Stimulated activated CD4-positive, alpha-beta T cell treated with anti-CD3 and anti-CD28 coated beads, Interleukin-12 subunit alpha, Interleukin-12 subunit beta, amount 100 ng/mL, for 48 hours (primary cell): Measurements from ENCODE around the gene CD4.
A peak's percentile ranks its signal among the peaks of the same experiment; 100 is the strongest.

Experiments used
- DNase-seq, 3 donors: peaks; one replicate each; pipeline ENCODE4 v3.0.0-alpha.2; 2020; ENCODE audit warnings: low read depth in 2 of 3, low spot score in 1 of 3

CD4 gene

DNA sequence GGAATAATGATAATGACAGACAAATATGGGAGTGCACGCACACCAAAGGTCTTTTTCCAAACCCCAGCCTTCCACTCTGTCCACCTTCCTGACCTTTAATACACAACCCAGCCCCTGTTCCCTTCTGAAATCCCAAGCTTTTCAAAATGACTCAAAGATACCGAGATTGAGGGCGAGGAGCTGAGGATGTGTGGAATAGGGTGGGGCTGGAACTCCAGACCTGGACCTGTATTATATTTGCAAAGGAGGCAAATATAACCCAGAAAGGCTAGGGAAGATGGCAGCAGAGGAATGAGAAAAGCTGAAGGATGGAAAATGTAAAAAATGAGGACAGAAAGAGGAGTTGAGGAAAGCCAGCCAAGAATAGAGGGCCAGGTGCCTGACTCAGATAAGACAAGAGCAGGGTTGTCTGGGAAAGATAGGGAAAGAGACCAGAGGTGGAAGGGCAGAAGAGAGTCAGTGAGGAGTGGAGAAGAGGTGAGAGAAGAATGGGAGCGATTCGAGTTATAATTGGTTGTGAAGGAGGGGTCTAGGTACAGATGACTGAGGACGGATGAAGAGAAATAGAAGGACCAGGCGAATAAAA, 24.2 kb upstream of the CD4 start:
- no peak for DNase-seq

DNA sequence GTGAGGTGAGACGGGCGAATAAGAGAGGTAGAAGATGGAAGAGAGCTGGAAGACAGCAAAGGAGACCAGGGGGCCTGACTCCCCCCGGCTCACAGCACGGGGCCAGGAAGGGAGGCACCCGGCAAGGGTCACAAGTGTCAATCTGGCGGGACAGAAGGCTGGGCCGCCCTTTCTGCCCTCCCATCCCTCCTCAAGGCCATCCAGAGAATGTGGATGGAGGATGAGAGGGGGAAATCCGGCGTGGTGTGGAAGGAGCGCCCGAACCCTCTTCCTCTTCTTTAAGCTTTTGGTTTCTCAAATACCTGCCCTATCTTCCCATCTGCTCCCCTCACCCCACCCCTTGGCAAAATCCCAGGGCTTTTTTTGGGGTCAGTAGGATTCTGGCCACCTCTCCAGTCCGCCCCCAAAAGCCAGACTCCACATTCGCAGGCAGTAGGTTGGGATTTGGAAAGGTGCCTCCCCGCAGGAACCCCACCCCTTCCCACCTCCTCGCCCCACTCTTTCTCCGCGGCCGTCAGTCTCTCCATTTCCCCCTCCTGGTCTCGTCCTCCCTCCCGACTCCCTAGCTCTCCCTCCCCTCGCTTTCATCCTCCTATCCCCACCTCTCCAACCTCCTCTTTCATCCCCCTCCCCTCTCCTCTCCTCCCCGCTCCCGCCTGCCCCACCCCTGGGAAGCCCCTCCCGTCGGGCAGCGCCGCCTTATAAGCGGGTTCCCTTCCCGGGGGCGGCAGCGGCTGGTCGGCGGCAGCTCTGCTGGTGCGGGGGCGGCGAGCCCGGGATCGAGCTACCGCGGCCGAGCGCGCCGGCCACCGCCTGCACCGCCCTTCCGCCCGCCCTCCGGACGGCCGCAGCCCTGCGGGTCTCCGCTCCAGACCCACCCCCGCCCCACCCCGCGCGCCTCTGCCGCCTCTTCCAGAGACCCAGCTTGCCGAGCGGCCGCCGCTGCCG, 23.4 kb upstream of the CD4 start, which contains the start of gene PTMS:
PTMS (plus strand) TSS at position 730 of the 948 bp plus-strand sequence. CDS start 343 bp downstream, outside the sequence.
- DNase-seq, result no peak

DNA sequence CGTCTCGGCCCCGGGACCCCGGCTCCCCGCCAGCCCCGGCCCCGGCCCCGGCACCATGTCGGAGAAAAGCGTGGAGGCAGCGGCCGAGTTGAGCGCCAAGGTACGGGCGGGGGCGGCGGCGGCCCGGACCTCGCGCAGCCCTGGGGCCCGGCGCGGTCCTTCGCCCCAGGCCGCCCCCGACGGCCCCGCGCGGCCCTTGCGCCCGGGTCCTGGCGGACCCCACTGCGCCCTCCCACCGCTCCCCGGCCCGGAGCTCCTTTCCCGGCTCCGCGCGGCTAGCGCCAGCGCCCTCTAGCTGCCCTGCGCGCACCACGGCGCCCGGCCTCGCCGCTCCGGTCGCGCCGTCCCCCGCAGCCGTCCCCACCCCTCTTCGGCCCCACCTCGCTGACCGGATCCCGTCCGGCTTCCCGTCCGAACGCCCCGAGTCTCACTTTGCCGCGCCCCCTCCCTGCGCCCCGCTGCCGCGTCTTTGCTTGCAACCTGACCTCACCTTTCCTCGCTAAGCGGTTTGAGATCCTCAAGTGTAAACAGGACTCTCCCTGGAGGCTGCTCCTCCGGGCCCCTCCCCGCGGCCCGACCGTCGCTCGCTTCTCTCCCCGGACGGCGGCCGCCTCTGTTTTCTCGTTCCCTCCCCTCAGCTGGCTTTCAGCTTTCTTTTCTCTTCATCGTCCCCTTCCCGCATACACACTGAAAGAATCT, 22.5 kb upstream of the CD4 start:
- no peak for DNase-seq

DNA sequence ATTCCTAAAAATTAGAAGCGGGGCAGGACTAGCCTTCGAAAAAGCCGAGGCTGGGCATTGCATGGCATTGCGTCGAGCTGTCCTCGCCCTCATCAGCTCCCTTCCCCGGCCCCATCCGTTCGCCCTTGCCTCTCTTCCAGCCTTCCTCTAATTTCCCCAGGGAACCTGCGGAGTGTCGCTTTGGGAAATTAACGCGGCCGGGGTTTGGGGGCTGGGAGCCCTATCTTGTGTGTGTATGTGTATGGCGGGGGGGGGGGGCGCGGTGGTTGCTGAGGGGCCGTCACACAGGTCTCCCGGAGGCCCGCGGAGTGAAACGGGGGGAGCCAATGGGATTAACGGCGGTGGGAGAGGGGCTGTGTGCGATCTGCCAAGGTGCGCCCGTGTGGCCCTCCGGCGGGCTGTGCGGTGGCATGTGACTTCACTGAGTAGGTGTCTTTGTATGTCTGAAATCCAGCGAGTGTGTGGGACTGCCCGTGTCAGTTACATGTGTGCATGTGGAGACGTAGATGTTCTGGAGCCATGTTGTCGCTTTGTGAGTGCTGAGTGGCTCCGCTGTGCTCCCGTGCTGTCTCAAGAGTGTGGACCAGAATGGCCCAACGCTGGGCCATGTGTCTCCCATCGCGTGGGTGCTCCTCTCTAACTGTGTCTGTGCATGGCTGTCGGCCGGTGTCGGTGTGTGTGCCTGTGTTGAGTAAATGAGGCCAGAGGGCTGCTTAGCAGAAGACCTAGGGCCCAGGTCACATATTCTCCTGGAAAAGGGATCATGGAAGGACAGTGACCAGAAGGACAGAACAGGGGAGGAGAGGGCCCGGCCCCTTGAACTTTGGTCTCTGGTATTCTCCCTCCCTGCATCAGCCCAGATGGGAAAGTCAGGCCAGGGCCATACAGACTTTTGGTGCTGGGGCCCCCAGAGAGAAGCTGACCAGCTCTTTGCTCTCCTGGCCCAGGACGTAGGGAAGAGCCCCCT, 21.7 kb upstream of the CD4 start:
- no peak for DNase-seq

DNA sequence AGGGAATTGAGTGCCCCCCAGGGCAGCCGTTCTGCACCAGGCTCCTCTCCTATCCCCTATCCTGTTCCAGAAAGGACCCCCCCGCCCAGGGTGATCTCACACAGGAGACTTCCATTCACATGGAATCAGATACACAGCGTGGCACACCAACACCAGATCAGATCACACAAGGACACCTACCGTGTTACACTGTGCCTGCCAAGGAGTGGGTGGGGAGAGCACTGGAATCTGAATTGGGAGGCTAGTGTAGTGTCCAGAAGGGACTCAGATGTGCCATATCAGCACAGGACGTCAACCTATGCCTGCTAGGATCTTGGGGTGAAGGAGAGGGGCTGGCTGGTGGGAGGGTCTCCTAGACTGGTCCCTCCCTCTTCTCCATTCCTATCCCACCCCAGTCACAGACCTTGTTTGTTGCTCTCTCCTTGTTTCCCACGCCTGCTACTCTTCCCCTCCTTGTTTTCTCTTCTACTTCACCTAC, 20.9 kb upstream of the CD4 start:
- no peak for DNase-seq

DNA sequence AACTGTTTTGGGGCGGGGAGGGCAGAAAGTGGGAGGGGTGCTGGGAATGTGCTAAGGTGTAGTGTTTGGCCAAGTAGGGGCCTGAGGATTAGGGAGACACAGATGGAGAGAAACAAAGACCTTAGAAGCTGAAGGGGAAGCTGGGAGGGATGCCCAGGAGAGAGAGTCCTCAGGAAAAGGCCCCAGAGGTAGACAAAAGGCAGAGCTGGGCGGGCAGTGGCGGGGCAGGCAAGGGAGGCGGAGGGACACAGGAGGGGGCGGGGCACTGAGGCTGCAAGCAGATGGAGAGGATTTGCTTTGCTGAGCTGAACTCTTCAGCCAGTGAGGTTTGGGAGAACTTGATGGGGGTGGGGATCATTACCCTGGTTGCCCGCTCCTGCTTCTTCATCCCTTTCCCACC, 20.3 kb upstream of the CD4 start:
- no peak for DNase-seq

DNA sequence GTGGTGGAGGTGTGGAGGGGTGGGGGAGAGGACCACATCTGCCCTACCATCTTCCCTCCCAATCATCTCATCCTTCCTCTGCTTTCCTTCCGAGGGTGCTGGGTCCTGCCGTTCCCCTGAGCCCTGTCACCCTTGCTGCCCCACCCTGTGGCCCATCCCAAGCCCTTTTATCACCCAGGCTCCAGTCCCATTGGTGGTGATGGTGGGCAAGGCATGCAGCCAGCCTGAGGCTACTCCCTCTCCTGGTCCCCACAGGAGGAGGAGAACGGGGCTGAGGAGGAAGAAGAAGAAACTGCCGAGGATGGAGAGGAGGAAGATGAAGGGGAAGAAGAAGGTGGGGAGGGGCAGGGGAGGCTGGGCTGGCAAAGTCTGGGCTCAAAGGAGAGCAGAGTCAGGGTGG, 19.7 kb upstream of the CD4 start:
- DNase-seq, result no peak

DNA sequence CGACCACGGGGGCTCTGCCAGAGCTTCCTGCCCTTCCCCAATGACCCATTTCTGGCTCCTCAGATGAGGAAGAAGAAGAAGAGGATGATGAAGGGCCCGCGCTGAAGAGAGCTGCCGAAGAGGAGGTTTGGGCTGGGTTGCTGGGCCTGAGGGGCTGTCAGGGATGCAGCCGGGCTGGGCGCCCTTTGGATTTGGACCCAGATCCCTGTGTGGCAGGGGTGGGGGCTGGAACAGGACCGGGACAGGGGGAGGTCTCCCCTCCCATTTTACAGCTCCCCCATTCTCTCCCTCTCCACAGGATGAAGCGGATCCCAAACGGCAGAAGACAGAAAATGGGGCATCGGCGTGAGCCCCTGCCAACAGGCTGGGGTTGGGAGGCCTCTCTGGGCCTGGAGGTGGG, 19.2 kb upstream of the CD4 start:
- no peak for DNase-seq

DNA sequence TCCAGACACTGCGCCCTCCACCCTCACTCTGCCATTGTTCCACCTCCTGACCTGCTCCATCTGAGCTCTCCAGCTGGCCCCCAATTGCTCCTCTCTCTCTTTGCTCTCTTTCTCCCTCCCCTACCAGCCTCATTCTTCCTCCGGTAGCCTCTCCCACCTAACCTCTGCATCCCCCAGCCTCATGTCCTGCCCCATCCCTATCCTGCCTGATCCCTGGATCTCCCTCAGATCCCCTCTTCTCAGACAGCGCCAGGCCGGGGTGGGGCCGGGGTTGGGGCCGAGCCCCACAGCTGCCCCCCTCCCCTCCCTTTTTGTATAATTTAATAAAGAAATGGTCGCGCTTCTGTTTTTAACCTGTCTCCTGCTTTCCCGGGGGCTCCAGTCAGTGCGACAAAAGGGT, 18.7 kb upstream of the CD4 start:
- DNase-seq, result no peak

DNA sequence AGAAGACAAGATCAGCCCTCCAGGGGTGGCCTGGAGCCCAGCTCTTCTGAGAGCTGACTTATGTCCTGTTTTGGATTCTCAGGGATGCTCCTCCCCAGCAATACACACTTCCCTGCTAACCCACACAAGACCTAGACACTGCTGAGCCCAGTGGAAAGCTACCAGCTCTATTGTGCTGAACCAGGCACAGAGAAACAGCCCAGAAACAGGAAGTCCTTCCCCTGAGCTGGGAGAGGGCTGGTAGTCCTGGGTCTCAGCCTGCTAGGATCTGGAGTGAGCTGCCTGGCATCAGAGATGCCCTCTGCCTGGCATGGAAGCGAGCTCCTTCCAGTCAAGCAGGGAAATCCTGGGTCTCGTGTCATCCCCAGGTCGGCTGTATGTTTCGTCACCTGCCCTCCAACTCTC, 18.2 kb upstream of the CD4 start:
- DNase-seq, result no peak

DNA sequence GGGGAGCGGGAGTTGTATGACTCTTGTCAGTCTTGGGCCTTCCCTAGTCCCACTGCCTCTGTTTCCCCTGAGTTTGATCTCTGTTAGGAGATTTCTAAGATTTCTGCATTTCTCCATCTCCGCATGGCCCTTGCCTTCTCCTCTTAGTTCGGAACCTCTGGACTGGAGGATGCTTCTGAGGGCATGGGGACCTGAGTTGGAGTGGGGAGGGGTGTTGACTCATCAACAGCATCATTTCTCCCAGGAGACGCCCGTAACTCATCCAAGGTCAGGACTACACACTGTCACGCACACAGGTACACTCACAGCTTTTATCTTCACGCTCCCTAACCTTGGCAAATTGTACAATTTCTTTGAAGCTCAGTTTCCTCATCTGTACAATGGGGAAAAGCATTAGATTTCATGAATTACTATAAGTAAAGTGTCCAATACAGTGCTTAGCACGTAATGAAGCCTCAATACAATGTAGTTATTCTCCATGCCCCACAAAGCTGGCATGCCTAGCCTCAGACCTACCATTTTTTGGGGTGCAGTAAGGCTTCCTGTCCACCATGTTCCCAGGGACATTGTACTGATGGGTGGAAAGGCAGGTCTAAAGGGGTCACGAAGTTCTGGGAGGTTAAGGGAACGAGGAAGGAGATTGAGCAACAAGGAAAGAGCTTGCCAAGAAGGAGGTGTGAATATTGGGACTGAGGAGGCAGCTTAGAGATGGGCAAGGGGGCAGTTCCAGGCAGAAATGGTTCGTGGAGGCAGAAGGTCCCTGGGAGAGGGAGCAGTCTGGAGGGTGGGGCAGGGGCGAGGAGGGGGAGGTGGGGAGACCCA, 17.6 kb upstream of the CD4 start:
- DNase-seq, result no peak

DNA sequence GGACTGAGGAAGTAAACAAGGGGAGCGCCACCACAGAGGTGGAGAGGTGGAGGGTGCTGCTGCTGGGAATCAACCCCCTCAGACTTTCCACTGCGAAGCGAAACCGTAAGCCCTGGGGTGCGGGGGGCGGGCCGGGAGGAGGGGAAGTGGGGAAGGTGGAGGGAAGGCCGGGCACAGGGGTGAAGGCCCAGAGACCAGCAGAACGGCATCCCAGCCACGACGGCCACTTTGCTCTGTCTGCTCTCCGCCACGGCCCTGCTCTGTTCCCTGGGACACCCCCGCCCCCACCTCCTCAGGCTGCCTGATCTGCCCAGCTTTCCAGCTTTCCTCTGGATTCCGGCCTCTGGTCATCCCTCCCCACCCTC, 17.0 kb upstream of the CD4 start, which contains the start of gene LAG3:
LAG3 (plus strand) TSS at position 190 of the 365 bp plus-strand sequence. CDS start 333 bp downstream, outside the sequence.
- DNase-seq, result peak in 2 of 3 donors; percentile 59 to 61

DNA sequence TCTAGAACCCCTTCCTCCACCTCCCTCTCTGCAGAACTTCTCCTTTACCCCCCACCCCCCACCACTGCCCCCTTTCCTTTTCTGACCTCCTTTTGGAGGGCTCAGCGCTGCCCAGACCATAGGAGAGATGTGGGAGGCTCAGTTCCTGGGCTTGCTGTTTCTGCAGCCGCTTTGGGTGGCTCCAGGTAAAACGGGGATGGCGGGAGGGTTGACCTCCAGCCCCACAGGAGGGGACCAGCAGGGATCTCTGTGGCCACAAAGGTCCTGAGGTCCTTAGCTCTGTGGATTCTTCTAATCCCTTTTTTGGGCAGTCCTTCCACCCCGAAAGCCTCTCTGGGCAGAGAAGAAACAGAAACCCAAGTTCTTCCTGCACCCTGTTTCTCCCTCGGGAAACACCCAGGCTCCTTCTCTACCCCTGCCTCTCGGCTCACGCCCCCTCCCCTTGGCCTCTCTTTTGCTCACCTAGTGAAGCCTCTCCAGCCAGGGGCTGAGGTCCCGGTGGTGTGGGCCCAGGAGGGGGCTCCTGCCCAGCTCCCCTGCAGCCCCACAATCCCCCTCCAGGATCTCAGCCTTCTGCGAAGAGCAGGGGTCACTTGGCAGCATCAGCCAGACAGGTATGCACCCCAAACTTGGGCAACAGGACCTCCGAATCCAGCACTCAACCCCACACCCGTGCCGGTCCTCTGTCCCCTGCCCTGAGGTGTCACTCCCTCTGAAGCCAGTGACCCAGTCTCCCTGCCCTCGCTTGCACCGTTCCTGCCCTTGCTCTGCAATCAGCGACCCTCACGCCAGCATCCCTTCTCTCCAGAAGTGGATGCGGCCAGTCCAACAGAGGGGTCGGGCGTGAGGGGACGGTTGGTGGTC, 16.4 kb upstream of the CD4 start:
- no peak for DNase-seq

DNA sequence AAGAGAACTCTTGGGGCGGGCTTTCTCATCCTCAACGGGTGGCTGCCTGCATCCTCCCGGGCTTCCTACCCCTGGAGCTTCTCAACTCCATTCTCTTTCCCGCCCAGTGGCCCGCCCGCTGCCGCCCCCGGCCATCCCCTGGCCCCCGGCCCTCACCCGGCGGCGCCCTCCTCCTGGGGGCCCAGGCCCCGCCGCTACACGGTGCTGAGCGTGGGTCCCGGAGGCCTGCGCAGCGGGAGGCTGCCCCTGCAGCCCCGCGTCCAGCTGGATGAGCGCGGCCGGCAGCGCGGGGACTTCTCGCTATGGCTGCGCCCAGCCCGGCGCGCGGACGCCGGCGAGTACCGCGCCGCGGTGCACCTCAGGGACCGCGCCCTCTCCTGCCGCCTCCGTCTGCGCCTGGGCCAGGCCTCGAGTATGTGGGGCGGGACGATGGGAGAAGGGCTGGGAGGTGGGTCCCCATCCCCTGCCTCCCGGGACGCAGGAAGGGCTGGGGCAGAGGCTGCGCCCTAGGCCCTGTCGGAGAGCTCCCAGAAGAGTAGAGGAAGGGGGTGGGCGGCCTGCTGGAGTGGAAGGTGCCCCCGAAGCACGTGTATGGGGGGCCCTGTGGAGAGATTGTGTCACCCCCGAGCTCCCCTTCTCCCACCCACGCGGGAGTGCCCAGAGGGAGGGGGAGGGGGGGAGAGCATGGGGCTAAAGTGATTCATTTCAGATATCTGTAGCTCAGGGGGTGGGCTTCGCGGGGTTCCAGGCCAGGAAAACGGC, 15.6 kb upstream of the CD4 start:
- no peak for DNase-seq

DNA sequence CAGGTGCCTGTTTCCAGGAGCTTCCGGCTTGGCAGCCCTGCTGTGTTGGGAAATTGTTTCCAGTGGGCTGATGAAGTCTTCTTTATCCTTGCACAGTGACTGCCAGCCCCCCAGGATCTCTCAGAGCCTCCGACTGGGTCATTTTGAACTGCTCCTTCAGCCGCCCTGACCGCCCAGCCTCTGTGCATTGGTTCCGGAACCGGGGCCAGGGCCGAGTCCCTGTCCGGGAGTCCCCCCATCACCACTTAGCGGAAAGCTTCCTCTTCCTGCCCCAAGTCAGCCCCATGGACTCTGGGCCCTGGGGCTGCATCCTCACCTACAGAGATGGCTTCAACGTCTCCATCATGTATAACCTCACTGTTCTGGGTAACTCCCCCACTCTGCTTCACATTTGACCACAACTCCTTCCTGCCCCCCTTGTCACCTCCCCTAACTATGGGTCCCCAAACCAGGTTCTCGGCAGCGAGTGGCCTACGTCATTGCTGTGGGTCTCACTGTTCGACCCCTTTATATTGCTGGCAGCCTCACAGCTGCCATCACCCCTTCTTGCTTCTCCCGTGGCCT, 14.7 kb upstream of the CD4 start:
- no peak for DNase-seq

DNA sequence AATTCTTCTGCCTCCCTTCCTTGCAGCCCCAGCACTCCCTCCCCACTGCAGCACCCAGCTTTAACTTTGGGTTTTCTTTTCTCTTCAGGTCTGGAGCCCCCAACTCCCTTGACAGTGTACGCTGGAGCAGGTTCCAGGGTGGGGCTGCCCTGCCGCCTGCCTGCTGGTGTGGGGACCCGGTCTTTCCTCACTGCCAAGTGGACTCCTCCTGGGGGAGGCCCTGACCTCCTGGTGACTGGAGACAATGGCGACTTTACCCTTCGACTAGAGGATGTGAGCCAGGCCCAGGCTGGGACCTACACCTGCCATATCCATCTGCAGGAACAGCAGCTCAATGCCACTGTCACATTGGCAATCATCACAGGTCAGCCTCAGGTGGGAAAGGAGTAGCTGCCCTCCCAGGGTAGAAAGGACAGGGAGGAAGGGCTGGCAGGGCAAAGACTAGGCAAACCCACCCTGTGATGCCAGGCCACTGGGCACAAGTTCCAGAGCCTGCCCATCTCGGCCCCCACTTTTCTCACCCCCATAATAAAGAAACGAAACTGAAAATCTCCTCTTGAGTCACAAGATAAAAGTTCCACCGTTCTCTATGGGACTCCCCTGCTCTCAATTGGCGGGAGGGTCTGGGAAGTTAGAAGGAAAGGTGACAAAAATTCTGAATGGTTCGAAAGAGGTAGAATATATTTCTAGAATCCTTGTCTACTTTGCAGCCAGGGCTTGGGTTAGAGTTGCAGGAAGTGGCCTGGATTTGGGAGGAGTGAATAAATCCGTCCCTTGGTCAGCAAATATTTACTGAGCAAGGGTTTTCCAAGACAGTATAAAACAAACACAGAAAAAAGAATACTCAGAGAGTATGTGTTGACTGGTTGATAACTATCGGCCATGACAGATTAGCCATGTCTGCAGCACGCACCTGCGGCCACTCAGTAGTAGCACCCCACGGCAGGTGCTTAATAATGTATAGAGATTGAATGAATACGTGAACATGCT, 13.8 kb upstream of the CD4 start:
- DNase-seq, result no peak

DNA sequence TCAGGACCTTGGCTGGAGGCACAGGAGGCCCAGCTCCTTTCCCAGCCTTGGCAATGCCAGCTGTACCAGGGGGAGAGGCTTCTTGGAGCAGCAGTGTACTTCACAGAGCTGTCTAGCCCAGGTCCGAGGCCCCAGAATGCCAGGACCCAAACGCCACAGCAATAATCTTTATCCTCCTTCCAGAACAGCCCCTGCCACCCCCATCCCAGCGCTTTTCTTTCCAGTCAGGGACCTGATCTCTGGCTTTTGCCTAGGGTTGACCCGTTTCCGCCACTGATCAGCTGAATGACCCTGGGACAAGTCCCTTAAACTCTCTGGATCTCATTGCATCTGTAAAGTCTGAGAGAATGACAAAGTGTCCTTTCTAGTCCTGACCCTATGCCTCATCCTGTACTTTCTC, 11.9 kb upstream of the CD4 start:
- DNase-seq, result no peak
